ENCODE results near the gene XPO6. TPM values are rescaled to one million over a fixed set of nuclear protein-coding genes. Genes with fewer than 3 reads are reported as not detected.
"Not testable (repeated sequence)": the region's sequence is repeated elsewhere in the genome, so short reads cannot be mapped to it uniquely, and the experiment has no call there.

XPO6 gene
- total RNA-seq, 2 donors from 2014 or later: 308 to 310 TPM

DNA sequence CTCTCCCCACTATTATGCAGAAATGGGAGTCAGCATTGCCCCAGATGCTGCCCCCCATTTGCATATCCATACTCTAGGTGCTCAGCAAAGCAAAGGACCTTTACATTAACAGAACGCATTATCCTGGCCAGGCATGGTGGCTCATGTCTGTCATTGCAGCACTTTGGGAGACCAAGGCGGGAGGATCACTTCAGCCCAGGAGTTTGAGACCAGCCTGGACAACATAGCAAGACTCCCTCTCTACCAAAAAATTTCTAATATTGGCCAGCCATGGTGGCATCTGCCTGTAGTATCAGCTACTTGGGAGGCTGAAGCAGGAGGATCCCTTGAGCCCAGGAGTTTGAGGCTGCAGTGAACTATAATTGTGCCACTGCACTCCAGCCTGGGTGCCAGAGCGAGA is 12.1 kb upstream of the XPO6 start:
- not testable (repeated sequence) for DNase-seq; H3K9me3 ChIP-seq (ENCODE audit: control insufficient read depth, low read length, poor library complexity, severe bottlenecking); H3K4me3 Mint-ChIP-seq; H3K27me3 Mint-ChIP-seq; H3K36me3 Mint-ChIP-seq (ENCODE audit: low read depth); ATAC-seq; H3K4me1 Mint-ChIP-seq; H3K27ac Mint-ChIP-seq

DNA sequence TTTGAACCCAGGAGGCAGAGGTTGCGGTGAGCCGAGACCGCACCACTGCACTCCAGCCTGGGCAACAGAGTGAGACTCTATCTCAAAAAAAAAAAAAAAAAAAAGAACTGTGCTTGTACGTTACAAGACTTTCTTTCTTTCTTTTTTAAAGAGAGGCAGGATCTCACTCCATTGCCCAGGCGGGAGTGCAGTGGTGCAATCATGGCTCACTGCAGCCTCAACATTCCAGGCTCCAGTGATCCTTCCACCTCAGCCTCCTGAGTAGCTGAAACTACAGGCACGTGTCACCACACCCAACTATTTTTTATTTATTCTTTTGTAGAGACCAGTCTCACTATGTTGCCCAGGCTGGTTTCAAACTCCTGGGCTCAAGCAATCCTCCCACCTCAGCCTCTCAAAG is 8.0 kb upstream of the XPO6 start:
- DNase-seq; H3K4me1 Mint-ChIP-seq; H3K36me3 Mint-ChIP-seq (ENCODE audit: low read depth); H3K27me3 Mint-ChIP-seq; H3K4me3 Mint-ChIP-seq; ATAC-seq; H3K27ac Mint-ChIP-seq; H3K9me3 ChIP-seq (ENCODE audit: control insufficient read depth, low read length, poor library complexity, severe bottlenecking): not testable (repeated sequence)

DNA sequence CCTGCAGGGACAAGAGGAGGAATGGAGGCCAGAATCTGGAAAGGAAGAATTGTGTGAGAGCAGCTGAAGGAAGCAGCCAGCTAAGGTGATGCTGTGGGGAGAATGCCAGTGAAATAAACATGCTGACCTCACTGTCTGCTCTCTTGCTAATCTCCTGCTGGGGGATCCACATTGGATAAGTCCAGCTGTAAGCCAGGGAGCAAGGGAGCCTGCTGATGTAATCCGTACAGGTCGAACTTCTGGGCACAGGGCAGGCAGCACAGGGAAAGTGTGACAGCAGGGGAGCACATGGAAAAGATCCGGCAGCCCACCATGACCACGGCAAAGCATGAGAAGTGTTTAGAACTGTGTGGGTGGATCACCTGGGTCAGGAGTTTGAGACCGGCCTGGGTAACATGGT is 7.5 kb upstream of the XPO6 start:
- H3K9me3 ChIP-seq (ENCODE audit: control insufficient read depth, low read length, poor library complexity, severe bottlenecking): no peaks in the 10 kb centered on the region
- DNase-seq (no peak), ATAC-seq (no peak)
- no peak overlapping the region for H3K27ac Mint-ChIP-seq
- no peaks in the 10 kb centered on the region for H3K27me3 Mint-ChIP-seq
- H3K36me3 Mint-ChIP-seq (ENCODE audit: low read depth): no peaks in the 10 kb centered on the region
- no peak overlapping the region for H3K4me3 Mint-ChIP-seq
- H3K4me1 Mint-ChIP-seq: no peaks in the 10 kb centered on the region

DNA sequence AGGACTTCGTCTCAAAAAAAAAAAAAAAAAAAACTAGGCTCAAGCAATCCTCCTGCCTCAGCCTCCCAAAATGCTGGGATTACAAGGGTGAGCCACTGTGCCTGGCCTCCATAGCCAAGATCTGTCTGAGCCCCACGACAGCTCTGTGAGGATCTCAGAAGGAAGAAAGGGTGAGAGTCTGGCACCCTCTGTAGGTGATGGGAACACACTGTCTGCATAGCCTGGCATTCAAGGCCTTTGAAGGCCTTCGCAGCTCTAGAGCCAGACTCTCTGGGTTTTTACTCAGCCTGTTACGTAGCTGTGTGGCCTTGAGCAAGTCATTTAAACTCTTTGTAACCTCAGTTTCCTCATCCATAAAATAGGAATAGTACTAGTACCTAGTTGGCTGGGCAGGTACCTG is 6.3 kb upstream of the XPO6 start:
- ATAC-seq: peak; percentile 100
- H3K27me3 Mint-ChIP-seq: no peaks in the 10 kb centered on the region
- DNase-seq: peak; percentile 18 to 43 (median 42)
- H3K4me1 Mint-ChIP-seq: no peaks in the 10 kb centered on the region
- H3K36me3 Mint-ChIP-seq (ENCODE audit: low read depth): no peaks in the 10 kb centered on the region
- H3K27ac Mint-ChIP-seq: no peak overlapping the region
- no peaks in the 10 kb centered on the region for H3K9me3 ChIP-seq (ENCODE audit: control insufficient read depth, low read length, poor library complexity, severe bottlenecking)
- no peak overlapping the region for H3K4me3 Mint-ChIP-seq

DNA sequence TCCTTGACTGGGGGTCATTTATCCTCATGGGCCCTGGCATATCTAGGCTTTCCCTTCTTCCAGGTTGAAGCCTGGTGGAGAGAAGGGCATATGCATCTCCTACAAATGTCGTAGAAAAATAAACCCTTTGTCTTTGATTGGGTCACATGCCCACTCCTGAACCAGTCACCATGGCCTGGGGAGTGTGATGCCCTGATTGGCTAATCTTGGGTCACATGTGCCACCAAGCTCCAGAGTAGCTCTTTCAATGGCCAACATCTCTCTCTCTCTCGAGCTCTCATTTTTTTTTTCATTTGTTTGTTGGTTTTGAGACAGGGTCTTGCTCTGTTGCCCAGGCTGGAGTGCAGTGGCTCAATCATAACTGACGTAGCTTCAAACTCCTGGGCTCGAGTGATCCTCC is 5.6 kb upstream of the XPO6 start:
- no peak overlapping the region for H3K4me3 Mint-ChIP-seq
- no peaks in the 10 kb centered on the region for H3K4me1 Mint-ChIP-seq
- H3K27ac Mint-ChIP-seq: no peak overlapping the region
- H3K36me3 Mint-ChIP-seq (ENCODE audit: low read depth): no peaks in the 10 kb centered on the region
- no peaks in the 10 kb centered on the region for H3K9me3 ChIP-seq (ENCODE audit: control insufficient read depth, low read length, poor library complexity, severe bottlenecking)
- H3K27me3 Mint-ChIP-seq: no peaks in the 10 kb centered on the region
- no peak for DNase-seq
- ATAC-seq: no peak

DNA sequence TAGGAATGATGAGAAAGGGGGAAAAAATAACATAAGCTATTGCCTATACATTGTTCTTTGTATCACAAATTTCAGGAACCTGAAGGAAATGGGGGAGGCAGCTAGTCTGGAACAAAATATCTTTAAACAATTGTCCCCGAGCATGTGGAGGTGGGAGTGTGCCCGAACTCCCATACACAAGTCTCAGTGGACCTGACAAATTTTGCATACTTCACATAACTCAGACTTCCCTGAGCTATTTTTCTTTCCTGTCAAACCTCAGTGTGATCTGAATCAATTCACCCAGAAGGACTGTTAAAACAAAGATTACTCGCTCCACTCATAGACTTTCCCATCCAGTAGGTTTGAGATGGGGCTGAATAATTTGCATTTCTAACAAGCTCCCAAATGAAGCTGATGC is 1.6 kb upstream of the XPO6 start:
- ATAC-seq: no peak
- no peaks in the 10 kb centered on the region for H3K9me3 ChIP-seq (ENCODE audit: control insufficient read depth, low read length, poor library complexity, severe bottlenecking)
- Mint-ChIP-seq H3K4me3 (no peak overlapping the region), H3K36me3 (ENCODE audit: low read depth) (no peaks in the 10 kb centered on the region), H3K4me1 (peaks cover 17% of the 10 kb centered on the region), H3K27ac (peak overlapping the region; percentile 67), H3K27me3 (no peaks in the 10 kb centered on the region)
- DNase-seq: no peak

DNA sequence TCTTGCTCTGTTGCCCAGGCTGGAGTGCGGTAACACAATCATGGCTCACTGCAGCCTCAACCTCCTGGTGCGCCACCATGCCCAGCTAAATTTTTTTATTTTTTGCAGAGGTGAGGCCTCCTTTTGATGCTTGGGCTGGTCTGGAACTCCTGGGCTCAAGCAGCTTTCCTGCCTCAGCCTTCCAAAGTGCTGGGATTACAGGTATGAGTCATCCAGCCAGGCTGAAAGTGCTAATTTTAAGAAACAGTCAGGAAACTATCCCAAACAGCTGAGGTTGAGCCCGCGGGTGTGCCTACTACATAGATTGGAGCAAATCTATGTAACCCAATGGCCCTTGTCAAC is 738 bp upstream of the XPO6 start:
- H3K9me3 ChIP-seq (ENCODE audit: control insufficient read depth, low read length, poor library complexity, severe bottlenecking): no peaks in the 10 kb centered on the region
- DNase-seq (no peak), ATAC-seq (no peak)
- peaks cover 2% of the 10 kb centered on the region for H3K36me3 Mint-ChIP-seq (ENCODE audit: low read depth)
- no peaks in the 10 kb centered on the region for H3K27me3 Mint-ChIP-seq
- peak overlapping the region; percentile 78 for H3K4me3 Mint-ChIP-seq
- H3K4me1 Mint-ChIP-seq: peaks cover 22% of the 10 kb centered on the region
- peak overlapping the region; percentile 6 for H3K27ac Mint-ChIP-seq

DNA sequence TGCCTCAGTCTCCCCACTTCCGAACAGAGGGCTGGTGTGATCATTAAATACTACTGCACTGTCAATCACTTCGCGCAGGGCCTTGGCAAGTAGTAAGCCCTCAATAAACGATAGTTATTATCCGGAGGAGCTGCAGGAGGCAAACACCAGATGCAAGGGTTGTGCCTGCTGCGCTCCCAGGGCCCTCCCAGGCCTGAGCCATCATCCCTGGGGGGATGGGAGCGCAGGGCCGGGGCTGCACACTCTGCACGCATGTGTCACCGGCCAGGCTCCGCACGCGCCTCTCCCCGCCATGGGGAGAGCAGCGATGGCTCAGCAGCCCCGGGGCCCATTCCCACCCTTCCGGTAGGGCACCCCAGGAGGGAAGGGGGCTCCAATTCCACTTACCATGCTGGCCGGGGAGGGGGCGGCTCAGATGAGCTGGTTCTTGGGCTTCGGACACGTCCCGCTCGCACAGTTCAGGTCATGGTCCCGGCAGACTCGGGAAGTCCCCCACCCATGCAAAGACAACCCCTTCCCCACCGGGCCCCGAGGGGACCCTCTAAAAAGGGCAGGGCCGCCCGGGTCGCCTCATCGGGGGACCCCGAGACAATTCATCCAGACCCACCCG is 681 bp downstream of the XPO6 start:
- DNase-seq (peak; percentile 30 to 47 (median 44)), ATAC-seq (peak; percentile 36)
- Mint-ChIP-seq H3K4me3 (peak overlapping the region; percentile 94), H3K27ac (peak overlapping the region; percentile 86), H3K36me3 (ENCODE audit: low read depth) (peaks cover 2% of the 10 kb centered on the region), H3K4me1 (peaks cover 25% of the 10 kb centered on the region), H3K27me3 (no peaks in the 10 kb centered on the region)
- no peaks in the 10 kb centered on the region for H3K9me3 ChIP-seq (ENCODE audit: control insufficient read depth, low read length, poor library complexity, severe bottlenecking)

DNA sequence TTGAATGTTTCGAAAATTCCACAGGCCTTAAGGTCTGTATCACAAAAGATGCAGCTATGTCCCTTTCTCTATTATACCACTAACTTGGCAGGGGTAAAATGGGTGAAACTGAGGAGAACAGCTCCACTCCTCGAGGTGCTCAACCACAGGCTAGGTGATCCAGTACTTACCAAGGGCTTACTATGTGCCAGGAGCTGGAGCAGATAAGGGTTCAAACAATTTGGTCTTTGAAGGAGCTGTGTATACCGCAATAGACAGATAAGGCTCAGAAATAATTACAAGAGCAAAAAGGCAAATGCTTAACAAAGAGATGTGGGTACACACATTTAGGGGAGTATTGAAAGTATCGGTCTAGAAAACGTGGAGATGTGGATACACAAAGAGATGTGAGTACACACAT is 1.5 kb downstream of the XPO6 start:
- no peak for ATAC-seq
- Mint-ChIP-seq H3K27ac (peak overlapping the region; percentile 86), H3K4me1 (peaks cover 25% of the 10 kb centered on the region), H3K4me3 (peak overlapping the region; percentile 94), H3K36me3 (ENCODE audit: low read depth) (peaks cover 2% of the 10 kb centered on the region), H3K27me3 (no peaks in the 10 kb centered on the region)
- H3K9me3 ChIP-seq (ENCODE audit: control insufficient read depth, low read length, poor library complexity, severe bottlenecking): no peaks in the 10 kb centered on the region
- DNase-seq: no peak

DNA sequence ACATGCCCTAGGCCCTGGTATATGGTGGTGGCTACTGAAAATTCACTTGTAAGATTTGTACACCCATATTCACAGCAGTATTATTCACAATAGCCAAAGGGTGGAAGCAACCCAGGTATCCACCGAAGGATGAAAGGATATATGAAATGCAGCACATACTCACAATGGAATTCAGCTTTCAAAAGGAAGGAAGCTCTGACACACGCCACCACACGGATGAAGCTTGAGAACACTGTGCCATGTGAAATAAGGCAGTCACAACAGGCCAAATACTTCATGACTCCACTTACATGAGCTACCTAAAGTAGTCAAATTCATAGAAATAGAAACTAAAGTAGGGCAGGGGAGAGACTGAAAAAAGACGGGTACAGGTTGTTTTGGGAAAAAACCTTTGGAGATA is 2.9 kb downstream of the XPO6 start:
- H3K27me3 Mint-ChIP-seq: no peaks in the 10 kb centered on the region
- H3K36me3 Mint-ChIP-seq (ENCODE audit: low read depth): peaks cover 2% of the 10 kb centered on the region
- DNase-seq (no peak), ATAC-seq (no peak)
- H3K4me1 Mint-ChIP-seq: peaks cover 25% of the 10 kb centered on the region
- H3K9me3 ChIP-seq (ENCODE audit: control insufficient read depth, low read length, poor library complexity, severe bottlenecking): no peaks in the 10 kb centered on the region
- peak overlapping the region; percentile 86 for H3K27ac Mint-ChIP-seq
- peak overlapping the region; percentile 90 for H3K4me3 Mint-ChIP-seq

DNA sequence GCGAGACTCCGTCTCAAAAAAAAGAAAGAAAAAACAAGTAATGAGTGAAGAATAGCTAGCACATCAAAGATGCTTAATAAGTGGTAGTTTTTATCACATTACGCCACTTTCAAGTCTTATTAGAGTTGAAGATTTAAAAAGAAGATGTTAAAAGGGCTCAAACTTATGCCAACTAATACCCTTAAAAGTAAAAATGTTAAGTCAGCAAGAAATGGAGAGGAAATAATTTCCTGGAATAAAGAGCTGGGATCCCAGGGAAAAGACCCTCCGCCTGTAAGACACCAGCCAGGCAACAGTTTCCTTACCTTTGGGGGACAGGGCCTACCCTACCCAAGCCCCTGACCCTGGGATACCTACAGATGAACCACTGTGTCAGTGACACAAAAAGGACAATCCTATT is 3.6 kb downstream of the XPO6 start:
- H3K4me1 Mint-ChIP-seq: peaks cover 25% of the 10 kb centered on the region
- H3K9me3 ChIP-seq (ENCODE audit: control insufficient read depth, low read length, poor library complexity, severe bottlenecking): no peaks in the 10 kb centered on the region
- ATAC-seq: no peak
- peak overlapping the region; percentile 90 for H3K4me3 Mint-ChIP-seq
- H3K27me3 Mint-ChIP-seq: no peaks in the 10 kb centered on the region
- DNase-seq: no peak
- peaks cover 2% of the 10 kb centered on the region for H3K36me3 Mint-ChIP-seq (ENCODE audit: low read depth)
- no peak overlapping the region for H3K27ac Mint-ChIP-seq

DNA sequence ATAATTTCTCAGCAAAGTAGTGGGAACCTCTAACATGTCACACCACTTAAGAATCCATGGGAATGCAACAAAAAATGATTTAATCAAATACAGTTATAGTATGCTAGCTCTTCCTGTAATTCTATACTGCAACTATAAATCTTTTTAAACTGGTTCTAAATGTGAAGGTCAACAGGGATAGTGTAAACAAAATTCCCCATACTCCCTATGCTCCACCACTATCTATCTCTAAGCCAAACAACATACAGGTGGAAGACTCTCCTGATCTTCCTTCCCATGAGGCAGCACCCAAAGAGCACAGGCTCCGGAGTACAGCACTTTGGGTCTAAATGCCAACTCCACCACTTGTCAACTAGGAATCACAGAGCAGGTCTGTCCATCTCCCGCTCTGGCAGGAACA is 4.4 kb downstream of the XPO6 start:
- peak overlapping the region; percentile 16 for H3K27ac Mint-ChIP-seq
- H3K4me3 Mint-ChIP-seq: no peak overlapping the region
- H3K4me1 Mint-ChIP-seq: peaks cover 25% of the 10 kb centered on the region
- no peaks in the 10 kb centered on the region for H3K9me3 ChIP-seq (ENCODE audit: control insufficient read depth, low read length, poor library complexity, severe bottlenecking)
- DNase-seq (no peak), ATAC-seq (no peak)
- H3K27me3 Mint-ChIP-seq: no peaks in the 10 kb centered on the region
- peaks cover 5% of the 10 kb centered on the region for H3K36me3 Mint-ChIP-seq (ENCODE audit: low read depth)

DNA sequence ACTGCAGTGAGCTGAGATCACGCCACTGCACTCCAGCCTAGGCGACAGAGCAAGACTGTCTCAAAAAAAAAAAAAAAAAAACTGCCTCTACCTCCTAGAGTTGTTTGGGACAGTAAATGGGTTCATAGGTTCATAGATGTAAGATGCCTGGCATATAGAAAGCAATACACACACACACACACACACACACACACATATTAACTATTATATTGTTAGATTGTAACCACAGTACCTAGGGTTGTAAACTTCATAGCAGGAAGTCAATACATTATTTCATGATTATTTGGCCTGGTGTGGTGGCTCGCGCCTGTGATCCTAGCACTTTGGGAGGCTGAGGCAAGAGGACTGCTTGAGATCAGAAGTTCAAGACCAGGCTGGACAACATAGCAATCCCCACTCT is 5.8 kb downstream of the XPO6 start:
- Mint-ChIP-seq H3K27ac (no peak overlapping the region), H3K27me3 (no peaks in the 10 kb centered on the region), H3K4me1 (peaks cover 29% of the 10 kb centered on the region), H3K36me3 (ENCODE audit: low read depth) (peaks cover 9% of the 10 kb centered on the region), H3K4me3 (no peak overlapping the region)
- no peaks in the 10 kb centered on the region for H3K9me3 ChIP-seq (ENCODE audit: control insufficient read depth, low read length, poor library complexity, severe bottlenecking)
- no peak for DNase-seq
- ATAC-seq: no peak

DNA sequence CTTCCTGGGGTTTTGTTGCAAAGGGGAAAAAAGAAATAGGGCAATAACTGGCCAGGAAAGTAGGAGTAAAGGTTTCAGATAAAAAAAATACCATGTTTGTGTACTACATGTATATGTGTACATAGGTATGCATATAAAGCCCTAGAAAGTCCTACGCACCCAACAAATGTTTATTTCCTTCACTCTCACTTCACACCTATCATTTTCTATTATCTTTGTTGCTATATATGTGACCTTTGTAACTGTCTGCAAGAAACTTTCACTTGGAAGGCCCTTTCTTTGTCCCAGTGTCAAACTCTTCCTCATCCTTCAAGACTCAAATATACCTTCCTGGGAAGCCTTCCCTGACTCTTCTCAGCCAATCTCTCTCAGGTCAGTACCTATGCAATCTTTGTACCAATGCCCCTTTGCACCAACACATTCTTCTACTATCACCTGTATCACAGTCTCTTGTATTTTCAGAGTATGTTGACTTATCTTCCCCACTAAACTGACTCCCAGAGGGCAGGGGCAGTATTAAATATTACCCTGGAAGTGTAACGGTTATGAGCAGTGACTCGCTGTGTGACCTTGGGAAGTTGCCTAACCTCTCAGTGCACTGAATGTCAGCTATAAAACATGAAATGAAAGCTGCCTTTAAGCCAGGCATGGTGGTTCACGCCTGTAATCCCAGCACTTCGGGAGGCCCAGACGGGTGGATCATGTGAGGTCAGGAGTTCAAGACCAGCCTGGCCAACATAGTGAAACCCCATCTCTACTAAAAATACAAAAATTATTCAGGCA is 6.5 kb downstream of the XPO6 start:
- Mint-ChIP-seq H3K4me1 (peaks cover 28% of the 10 kb centered on the region), H3K27ac (no peak overlapping the region), H3K4me3 (no peak overlapping the region)

More for the DNA sequence above, 6.5 kb downstream of the XPO6 start:
- H3K9me3 ChIP-seq (ENCODE audit: control insufficient read depth, low read length, poor library complexity, severe bottlenecking): no peaks in the 10 kb centered on the region
- no peak for DNase-seq
- H3K36me3 Mint-ChIP-seq (ENCODE audit: low read depth): peaks cover 12% of the 10 kb centered on the region
- H3K27me3 Mint-ChIP-seq: no peaks in the 10 kb centered on the region
- ATAC-seq: no peak

Measured in T-helper 17 cell (primary cell).